SK-N-SH treated with all-trans-retinoic acid at 6 μM for 48 hours (cell line): ENCODE results near the gene HS3ST5.

Source experiments
- ATAC-seq: fragments of 200-7000 bp; cut with Tn5 transposase; 3 replicates; pipeline ENCODE4 v1.9.1; 2020; ENCODE audit warnings: mild to moderate bottlenecking, moderate library complexity
- BACH2 ChIP-seq: fragments of 250-450 bp; sonication (Bioruptor Pico); IDR thresholded peaks from 2 replicates; pipeline ENCODE4 v1.9.0; 2021; ENCODE audit warnings: mild to moderate bottlenecking, borderline replicate concordance
- CSDC2 ChIP-seq: fragments of 250-450 bp; sonication (Bioruptor Pico); IDR thresholded peaks from 2 replicates; pipeline ENCODE4 v1.5.0; 2020; ENCODE audit warnings: mild to moderate bottlenecking, moderate library complexity
- ESRRG ChIP-seq: fragments of 250-450 bp; sonication (Bioruptor Pico); IDR thresholded peaks from 2 replicates; pipeline ENCODE4 v1.6.1; 2021; ENCODE audit warnings: mild to moderate bottlenecking
- GLIS3 ChIP-seq: fragments of 250-450 bp; sonication (Bioruptor Pico); IDR thresholded peaks from 2 replicates; pipeline ENCODE4 v1.5.0; 2020; ENCODE audit warnings: mild to moderate bottlenecking, moderate library complexity
- ISL1 ChIP-seq: fragments of 250-450 bp; sonication (Bioruptor Pico); IDR thresholded peaks from 2 replicates; pipeline ENCODE4 v2.1.2; 2022; ENCODE audit warnings: mild to moderate bottlenecking, moderate library complexity
- OSR1 ChIP-seq: fragments of 250-450 bp; sonication (Bioruptor Pico); IDR thresholded peaks from 2 replicates; pipeline ENCODE4 v1.8.0; 2022; ENCODE audit warnings: moderate library complexity, mild to moderate bottlenecking, inconsistent platforms
- RARB ChIP-seq: fragments of 250-450 bp; sonication (Bioruptor Pico); IDR thresholded peaks from 2 replicates; pipeline ENCODE4 v1.8.0; 2021; ENCODE audit warnings: mild to moderate bottlenecking, moderate library complexity
- SNAI2 ChIP-seq: fragments of 250-450 bp; sonication (Bioruptor Pico); IDR thresholded peaks from 2 replicates; pipeline ENCODE4 v1.5.0; 2020; ENCODE audit warnings: mild to moderate bottlenecking, moderate library complexity
- TCF4 ChIP-seq: fragments of 250-450 bp; sonication (Bioruptor Pico); IDR thresholded peaks from 2 replicates; pipeline ENCODE4 v1.8.0; 2021; ENCODE audit warnings: mild to moderate bottlenecking, moderate library complexity, borderline replicate concordance
- TOX ChIP-seq: fragments of 250-450 bp; sonication (Bioruptor Pico); IDR thresholded peaks from 2 replicates; pipeline ENCODE4 v1.8.0; 2021; ENCODE audit warnings: mild to moderate bottlenecking, moderate library complexity, borderline replicate concordance
- ZC3H10 ChIP-seq: fragments of 250-450 bp; sonication (Bioruptor Pico); IDR thresholded peaks from 2 replicates; pipeline ENCODE4 v1.5.1; 2021; ENCODE audit warnings: mild to moderate bottlenecking, moderate library complexity
- ZFP3 ChIP-seq: fragments of 250-450 bp; sonication (Bioruptor Pico); IDR thresholded peaks from 2 replicates; pipeline ENCODE4 v1.5.0; 2020; ENCODE audit warnings: mild to moderate bottlenecking, moderate library complexity
- ZFP30 ChIP-seq: fragments of 450-650 bp; formaldehyde crosslinking; IDR thresholded peaks from 2 replicates; pipeline ENCODE4 v1.5.0; 2022; ENCODE audit warnings: mild to moderate bottlenecking, moderate library complexity
- ZNF565 ChIP-seq: fragments of 450-650 bp; formaldehyde crosslinking; conservative IDR thresholded peaks from 2 replicates; pipeline ENCODE4 v1.5.0; 2020; ENCODE audit warnings: low read depth, mild to moderate bottlenecking, moderate library complexity
- ZNF70 ChIP-seq: fragments of 450-650 bp; formaldehyde crosslinking; IDR thresholded peaks from 2 replicates; pipeline ENCODE4 v1.5.0; 2020; ENCODE audit warnings: mild to moderate bottlenecking, moderate library complexity
- ZNF8 ChIP-seq: fragments of 450-650 bp; formaldehyde crosslinking; IDR thresholded peaks from 2 replicates; pipeline ENCODE4 v1.5.0; 2020; ENCODE audit warnings: mild to moderate bottlenecking, moderate library complexity
- TF ChIP-seq, protein P1 (sequence below): fragments of 250-450 bp; sonication (Bioruptor Pico); IDR thresholded peaks from 2 replicates; pipeline ENCODE4 v1.8.0; 2021; ENCODE audit warnings: low read depth, mild to moderate bottlenecking, moderate library complexity, borderline replicate concordance
- TF ChIP-seq, protein P2 (sequence below): fragments of 250-450 bp; sonication (Bioruptor Pico); IDR thresholded peaks from 2 replicates; pipeline ENCODE4 v1.5.1; 2020; ENCODE audit warnings: low read depth, mild to moderate bottlenecking, moderate library complexity
- TF ChIP-seq, protein P3 (sequence below): fragments of 250-450 bp; sonication (Bioruptor Pico); IDR thresholded peaks from 2 replicates; pipeline ENCODE4 v1.5.0; 2020; ENCODE audit warnings: mild to moderate bottlenecking, moderate library complexity
- TF ChIP-seq, protein P4 (sequence below): fragments of 250-450 bp; sonication (Bioruptor Pico); IDR thresholded peaks from 2 replicates; pipeline ENCODE4 v1.8.0; 2020; ENCODE audit warnings: mild to moderate bottlenecking, moderate library complexity, borderline replicate concordance
- TF ChIP-seq, protein P5 (sequence below): fragments of 250-450 bp; sonication (Bioruptor Pico); IDR thresholded peaks from 2 replicates; pipeline ENCODE4 v1.5.1; 2021; ENCODE audit warnings: mild to moderate bottlenecking, moderate library complexity

The HS3ST5 gene

DNA sequence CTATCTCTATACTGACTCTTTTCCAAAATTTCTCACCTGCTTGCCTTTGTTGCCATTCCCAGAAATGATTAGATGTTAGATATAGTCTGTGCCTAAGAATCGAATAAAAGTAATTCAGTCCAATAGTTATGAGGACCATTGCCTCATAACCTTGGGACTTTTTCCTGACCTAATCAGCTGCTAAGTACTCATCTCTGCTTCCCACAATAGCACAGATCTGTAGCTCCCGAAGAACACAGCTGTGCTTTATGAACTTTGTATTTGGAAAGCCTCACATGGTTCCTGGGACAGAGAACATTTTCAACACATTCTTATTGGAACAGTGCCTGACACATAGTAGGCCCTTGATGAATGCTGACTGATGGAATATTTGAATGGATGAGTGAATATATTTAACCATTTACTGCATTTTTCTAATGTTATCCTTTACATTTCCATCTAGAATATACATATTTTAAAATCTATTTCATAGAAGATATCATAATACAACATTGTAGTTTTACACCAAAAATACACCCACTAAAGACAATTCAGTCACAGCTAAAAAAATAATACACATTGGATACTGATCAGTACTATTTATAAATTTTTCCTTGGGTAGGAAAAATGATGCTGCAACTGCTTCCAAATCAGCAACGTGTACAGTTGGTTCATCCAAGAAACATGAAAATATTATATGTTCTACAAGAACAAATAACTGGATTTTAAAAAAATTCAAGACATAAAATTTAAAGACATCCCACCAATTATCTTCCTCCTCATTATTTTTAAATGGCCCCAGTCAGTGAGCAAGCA is 53.9 kb downstream of the HS3ST5 start:
- TF ChIP-seq, protein P1, sequence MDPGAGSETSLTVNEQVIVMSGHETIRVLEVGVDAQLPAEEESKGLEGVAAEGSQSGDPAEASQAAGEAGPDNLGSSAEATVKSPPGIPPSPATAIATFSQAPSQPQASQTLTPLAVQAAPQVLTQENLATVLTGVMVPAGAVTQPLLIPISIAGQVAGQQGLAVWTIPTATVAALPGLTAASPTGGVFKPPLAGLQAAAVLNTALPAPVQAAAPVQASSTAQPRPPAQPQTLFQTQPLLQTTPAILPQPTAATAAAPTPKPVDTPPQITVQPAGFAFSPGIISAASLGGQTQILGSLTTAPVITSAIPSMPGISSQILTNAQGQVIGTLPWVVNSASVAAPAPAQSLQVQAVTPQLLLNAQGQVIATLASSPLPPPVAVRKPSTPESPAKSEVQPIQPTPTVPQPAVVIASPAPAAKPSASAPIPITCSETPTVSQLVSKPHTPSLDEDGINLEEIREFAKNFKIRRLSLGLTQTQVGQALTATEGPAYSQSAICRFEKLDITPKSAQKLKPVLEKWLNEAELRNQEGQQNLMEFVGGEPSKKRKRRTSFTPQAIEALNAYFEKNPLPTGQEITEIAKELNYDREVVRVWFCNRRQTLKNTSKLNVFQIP (CRISPR knock-in tag) = no peak
- TF ChIP-seq BACH2 (CRISPR knock-in tag) = no peak
- TF ChIP-seq ZNF8 (CRISPR knock-in tag) = no peak
- TF ChIP-seq RARB (CRISPR knock-in tag) = no peak
- TF ChIP-seq, protein P2, sequence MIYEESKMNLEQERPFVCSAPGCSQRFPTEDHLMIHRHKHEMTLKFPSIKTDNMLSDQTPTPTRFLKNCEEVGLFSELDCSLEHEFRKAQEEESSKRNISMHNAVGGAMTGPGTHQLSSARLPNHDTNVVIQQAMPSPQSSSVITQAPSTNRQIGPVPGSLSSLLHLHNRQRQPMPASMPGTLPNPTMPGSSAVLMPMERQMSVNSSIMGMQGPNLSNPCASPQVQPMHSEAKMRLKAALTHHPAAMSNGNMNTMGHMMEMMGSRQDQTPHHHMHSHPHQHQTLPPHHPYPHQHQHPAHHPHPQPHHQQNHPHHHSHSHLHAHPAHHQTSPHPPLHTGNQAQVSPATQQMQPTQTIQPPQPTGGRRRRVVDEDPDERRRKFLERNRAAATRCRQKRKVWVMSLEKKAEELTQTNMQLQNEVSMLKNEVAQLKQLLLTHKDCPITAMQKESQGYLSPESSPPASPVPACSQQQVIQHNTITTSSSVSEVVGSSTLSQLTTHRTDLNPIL (CRISPR knock-in tag) = no peak
- no peak for TF ChIP-seq ESRRG (CRISPR knock-in tag)
- no peak for TF ChIP-seq ZFP3 (CRISPR knock-in tag)
- no peak for TF ChIP-seq TCF4 (CRISPR knock-in tag)
- TF ChIP-seq, protein P3, sequence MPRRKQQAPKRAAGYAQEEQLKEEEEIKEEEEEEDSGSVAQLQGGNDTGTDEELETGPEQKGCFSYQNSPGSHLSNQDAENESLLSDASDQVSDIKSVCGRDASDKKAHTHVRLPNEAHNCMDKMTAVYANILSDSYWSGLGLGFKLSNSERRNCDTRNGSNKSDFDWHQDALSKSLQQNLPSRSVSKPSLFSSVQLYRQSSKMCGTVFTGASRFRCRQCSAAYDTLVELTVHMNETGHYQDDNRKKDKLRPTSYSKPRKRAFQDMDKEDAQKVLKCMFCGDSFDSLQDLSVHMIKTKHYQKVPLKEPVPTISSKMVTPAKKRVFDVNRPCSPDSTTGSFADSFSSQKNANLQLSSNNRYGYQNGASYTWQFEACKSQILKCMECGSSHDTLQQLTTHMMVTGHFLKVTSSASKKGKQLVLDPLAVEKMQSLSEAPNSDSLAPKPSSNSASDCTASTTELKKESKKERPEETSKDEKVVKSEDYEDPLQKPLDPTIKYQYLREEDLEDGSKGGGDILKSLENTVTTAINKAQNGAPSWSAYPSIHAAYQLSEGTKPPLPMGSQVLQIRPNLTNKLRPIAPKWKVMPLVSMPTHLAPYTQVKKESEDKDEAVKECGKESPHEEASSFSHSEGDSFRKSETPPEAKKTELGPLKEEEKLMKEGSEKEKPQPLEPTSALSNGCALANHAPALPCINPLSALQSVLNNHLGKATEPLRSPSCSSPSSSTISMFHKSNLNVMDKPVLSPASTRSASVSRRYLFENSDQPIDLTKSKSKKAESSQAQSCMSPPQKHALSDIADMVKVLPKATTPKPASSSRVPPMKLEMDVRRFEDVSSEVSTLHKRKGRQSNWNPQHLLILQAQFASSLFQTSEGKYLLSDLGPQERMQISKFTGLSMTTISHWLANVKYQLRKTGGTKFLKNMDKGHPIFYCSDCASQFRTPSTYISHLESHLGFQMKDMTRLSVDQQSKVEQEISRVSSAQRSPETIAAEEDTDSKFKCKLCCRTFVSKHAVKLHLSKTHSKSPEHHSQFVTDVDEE = no peak
- TF ChIP-seq, protein P4, sequence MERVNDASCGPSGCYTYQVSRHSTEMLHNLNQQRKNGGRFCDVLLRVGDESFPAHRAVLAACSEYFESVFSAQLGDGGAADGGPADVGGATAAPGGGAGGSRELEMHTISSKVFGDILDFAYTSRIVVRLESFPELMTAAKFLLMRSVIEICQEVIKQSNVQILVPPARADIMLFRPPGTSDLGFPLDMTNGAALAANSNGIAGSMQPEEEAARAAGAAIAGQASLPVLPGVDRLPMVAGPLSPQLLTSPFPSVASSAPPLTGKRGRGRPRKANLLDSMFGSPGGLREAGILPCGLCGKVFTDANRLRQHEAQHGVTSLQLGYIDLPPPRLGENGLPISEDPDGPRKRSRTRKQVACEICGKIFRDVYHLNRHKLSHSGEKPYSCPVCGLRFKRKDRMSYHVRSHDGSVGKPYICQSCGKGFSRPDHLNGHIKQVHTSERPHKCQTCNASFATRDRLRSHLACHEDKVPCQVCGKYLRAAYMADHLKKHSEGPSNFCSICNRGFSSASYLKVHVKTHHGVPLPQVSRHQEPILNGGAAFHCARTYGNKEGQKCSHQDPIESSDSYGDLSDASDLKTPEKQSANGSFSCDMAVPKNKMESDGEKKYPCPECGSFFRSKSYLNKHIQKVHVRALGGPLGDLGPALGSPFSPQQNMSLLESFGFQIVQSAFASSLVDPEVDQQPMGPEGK (CRISPR knock-in tag) = no peak
- TF ChIP-seq ZNF70 = no peak
- no peak for TF ChIP-seq ZFP30
- no peak for TF ChIP-seq SNAI2 (CRISPR knock-in tag)
- ATAC-seq = no peak

DNA sequence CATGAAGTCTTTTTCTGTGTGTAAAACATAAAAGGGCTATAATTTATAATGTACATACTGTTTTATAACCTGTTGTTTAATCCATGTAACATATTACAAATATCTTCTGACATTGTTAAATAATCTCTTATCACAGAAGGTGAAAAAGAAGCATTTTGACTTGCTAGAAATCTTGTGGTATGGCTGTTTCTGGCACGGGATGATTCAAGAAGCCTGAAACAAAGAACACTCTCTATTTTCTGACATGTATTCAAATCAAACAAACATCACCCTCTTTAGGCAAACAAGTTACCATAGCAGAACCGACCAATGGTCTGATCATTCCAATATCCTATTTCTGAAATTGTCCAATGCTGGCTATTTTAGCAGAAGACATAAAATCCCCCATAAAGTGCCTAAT is 55.4 kb downstream of the HS3ST5 start:
- TF ChIP-seq TCF4 (CRISPR knock-in tag) (no peak), ZNF70 (no peak), ESRRG (CRISPR knock-in tag) (no peak), ISL1 (CRISPR knock-in tag) (no peak), ZNF565 (CRISPR knock-in tag) (no peak), GLIS3 (CRISPR knock-in tag) (no peak), BACH2 (CRISPR knock-in tag) (no peak), TOX (CRISPR knock-in tag) (no peak), OSR1 (CRISPR knock-in tag) (no peak), ZFP3 (CRISPR knock-in tag) (no peak)
- TF ChIP-seq, protein P2 (CRISPR knock-in tag) = no peak
- ATAC-seq = no peak

DNA sequence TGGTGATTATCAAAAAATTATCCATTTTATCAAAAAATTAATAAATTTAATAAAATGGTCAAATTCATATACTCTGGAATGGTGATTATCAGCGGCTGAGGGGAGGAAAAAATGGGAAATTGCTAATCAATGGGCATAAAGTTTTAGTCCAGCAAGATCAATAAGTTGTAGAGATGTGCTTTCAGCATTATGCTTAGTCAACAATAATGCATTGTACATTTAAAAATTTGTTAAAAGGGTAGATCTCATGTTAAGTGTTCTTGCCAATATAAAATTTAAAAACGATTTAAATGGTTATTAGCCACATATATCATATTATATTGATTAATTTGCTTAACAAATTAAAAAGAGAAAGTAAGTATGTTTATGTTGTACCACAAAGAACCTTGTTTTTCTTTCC is 56.6 kb downstream of the HS3ST5 start:
- ATAC-seq = no peak
- no peak for TF ChIP-seq CSDC2
- TF ChIP-seq ZNF70 = no peak
- TF ChIP-seq ZNF565 (CRISPR knock-in tag) = no peak
- TF ChIP-seq ZNF8 (CRISPR knock-in tag) = no peak
- no peak for TF ChIP-seq ZC3H10 (CRISPR knock-in tag)
- TF ChIP-seq SNAI2 (CRISPR knock-in tag) = no peak
- no peak for TF ChIP-seq ISL1 (CRISPR knock-in tag)
- TF ChIP-seq, protein P5, sequence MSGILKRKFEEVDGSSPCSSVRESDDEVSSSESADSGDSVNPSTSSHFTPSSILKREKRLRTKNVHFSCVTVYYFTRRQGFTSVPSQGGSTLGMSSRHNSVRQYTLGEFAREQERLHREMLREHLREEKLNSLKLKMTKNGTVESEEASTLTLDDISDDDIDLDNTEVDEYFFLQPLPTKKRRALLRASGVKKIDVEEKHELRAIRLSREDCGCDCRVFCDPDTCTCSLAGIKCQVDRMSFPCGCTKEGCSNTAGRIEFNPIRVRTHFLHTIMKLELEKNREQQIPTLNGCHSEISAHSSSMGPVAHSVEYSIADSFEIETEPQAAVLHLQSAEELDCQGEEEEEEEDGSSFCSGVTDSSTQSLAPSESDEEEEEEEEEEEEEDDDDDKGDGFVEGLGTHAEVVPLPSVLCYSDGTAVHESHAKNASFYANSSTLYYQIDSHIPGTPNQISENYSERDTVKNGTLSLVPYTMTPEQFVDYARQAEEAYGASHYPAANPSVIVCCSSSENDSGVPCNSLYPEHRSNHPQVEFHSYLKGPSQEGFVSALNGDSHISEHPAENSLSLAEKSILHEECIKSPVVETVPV (CRISPR knock-in tag) = no peak
- TF ChIP-seq ZFP30 = no peak
- TF ChIP-seq, protein P1 (CRISPR knock-in tag) = no peak
- TF ChIP-seq BACH2 (CRISPR knock-in tag) = no peak
- no peak for TF ChIP-seq ESRRG (CRISPR knock-in tag)
- no peak for TF ChIP-seq TCF4 (CRISPR knock-in tag)
